Measurements from ENCODE around the gene FRRS1L. TPM values are rescaled to one million over a fixed set of nuclear protein-coding genes. Genes with fewer than 3 reads are reported as not detected.

The FRRS1L gene
- total RNA-seq, 1 experiment from 2014 or later = not detected

DNA sequence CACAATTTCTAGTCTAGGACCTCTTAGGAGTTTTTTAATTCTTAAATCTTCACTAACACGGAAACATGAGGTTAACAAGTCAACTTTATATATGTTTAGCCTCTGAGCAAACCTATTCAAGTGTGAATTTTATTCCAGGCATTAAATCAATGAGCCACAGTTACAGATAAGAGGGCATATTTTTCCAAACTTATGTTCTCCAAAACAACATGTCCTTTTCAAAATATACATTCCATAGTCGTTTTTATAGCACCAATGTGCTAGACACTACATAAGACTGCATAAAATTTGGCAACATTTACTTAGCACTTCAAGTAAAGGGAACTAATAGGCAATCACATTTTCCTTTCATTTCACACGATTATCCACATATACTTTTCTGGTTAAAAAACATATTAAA is 53.8 kb downstream of the FRRS1L start:
- intact Hi-C loops (cut with micrococcal nuclease; ENCODE audit: unreplicated experiment) = no loop called here
- ChIA-PET CTCF (no interaction called here), POLR2A (ENCODE audit: unreplicated experiment) (no interaction called here)
- BruUV-seq (replicated peaks) = no TSS peak
- Histone ChIP-seq H3K27ac (0 out of 2 replicates have a peak overlapping the region, but pooled peaks have one; percentile 15), H4K20me1 (ENCODE audit: insufficient read depth) (peaks cover 13% of the 10 kb centered on the region), H3K4me2 (peak overlapping the region; percentile 21), H3F3A (ENCODE audit: insufficient read depth, low read depth) (peaks cover 20% of the 10 kb centered on the region), H2AFZ (no peak overlapping the region), H3K27me3 (ENCODE audit: insufficient read depth, low read depth) (no peaks in the 10 kb centered on the region), H3K9me3 (ENCODE audit: insufficient read depth, low read depth) (no peaks in the 10 kb centered on the region), H3K9me2 (ENCODE audit: insufficient read depth) (no peaks in the 10 kb centered on the region), H3K4me1 (replicated peaks; ENCODE audit: insufficient read depth) (peaks cover 88% of the 10 kb centered on the region), H3K36me3 (ENCODE audit: low read depth) (0 out of 2 replicates have a peak, but pooled peaks cover 10% of the 10 kb centered on the region), H3K4me3 (no peak overlapping the region), H3K79me2 (ENCODE audit: low read depth) (peaks cover 100% of the 10 kb centered on the region)
- TF ChIP-seq EZH2 (IDR thresholded peaks at IDR 0.05; ENCODE audit: low read depth) = no peak
- TF ChIP-seq CTCF (conservative IDR thresholded peaks at IDR 0.05) = no peak
- no peak for DNase-seq

DNA sequence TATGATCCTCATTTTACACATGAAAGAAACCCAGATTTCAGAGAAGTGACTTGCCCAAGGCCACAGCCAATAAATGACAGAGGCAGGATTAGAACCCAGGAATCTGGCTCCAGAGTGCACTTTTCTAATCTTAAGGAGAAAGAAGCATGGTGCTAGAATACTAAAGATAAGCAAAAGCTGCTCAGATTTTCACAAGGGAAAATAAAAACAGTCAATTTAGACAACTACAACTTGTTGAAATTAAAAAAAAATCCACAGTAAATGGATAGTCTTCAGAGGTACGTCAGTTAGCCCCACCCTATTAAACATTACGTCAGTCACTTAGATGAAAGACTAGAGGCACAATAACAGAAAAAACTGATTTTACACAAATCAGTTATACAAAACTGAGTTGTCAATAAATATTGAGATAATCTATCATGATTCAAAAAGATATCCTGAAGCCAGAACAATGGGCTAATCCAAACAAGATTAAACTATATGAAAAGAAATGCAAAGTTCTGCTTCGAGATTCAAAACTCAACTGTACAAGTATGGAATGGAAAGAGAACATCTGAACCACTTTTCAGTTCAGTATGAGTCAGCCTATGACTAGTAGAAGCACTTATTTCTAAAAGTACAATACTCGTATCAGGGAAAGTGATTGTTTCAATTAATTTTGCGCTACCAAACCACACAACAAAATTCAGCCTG is 56.6 kb downstream of the FRRS1L start:
- H3K4me2 ChIP-seq = peak overlapping the region; percentile 25
- H4K20me1 ChIP-seq (ENCODE audit: insufficient read depth) = no peaks in the 10 kb centered on the region
- H3K36me3 ChIP-seq (ENCODE audit: low read depth) = peaks cover 9% of the 10 kb centered on the region; the same call in 1 of the 2 replicates
- peaks cover 78% of the 10 kb centered on the region for H3K4me1 ChIP-seq (replicated peaks; ENCODE audit: insufficient read depth)
- H3K9me2 ChIP-seq (ENCODE audit: insufficient read depth) = no peaks in the 10 kb centered on the region
- H3K79me2 ChIP-seq (ENCODE audit: low read depth) = peaks cover 98% of the 10 kb centered on the region
- H2AFZ ChIP-seq = no peak overlapping the region
- intact Hi-C loops (cut with micrococcal nuclease; ENCODE audit: unreplicated experiment) = no loop called here
- ChIA-PET CTCF (interaction anchor here (0.6 to 0.7 kb wide), 2 partner anchors 67 to 73 kb away, joined by 3 read pairs; no protein-coding TSS in a partner anchor), POLR2A (ENCODE audit: unreplicated experiment) (no interaction called here)
- TF ChIP-seq EZH2 (IDR thresholded peaks at IDR 0.05; ENCODE audit: low read depth) (no peak), CTCF (conservative IDR thresholded peaks at IDR 0.05) (no peak)
- peak overlapping the region; percentile 73 for H3K27ac ChIP-seq
- H3K4me3 ChIP-seq = 0 out of 2 replicates have a peak overlapping the region, but pooled peaks have one; percentile 15
- peaks cover 34% of the 10 kb centered on the region for H3F3A ChIP-seq (ENCODE audit: insufficient read depth, low read depth)
- no peaks in the 10 kb centered on the region for H3K27me3 ChIP-seq (ENCODE audit: insufficient read depth, low read depth)
- no peak for DNase-seq
- H3K9me3 ChIP-seq (ENCODE audit: insufficient read depth, low read depth) = no peaks in the 10 kb centered on the region
- no TSS peak for BruUV-seq (replicated peaks)

GRCh38 chr9:109109967-109110328 is 57.1 kb downstream of the FRRS1L start:
- H3K27ac ChIP-seq = peak overlapping the region; percentile 73
- H3K4me3 ChIP-seq = no peak overlapping the region
- peak in 1 of 2 experiments; percentile 60 for DNase-seq
- H3K4me2 ChIP-seq = peak overlapping the region; percentile 25
- ChIA-PET CTCF (no interaction called here), POLR2A (ENCODE audit: unreplicated experiment) (interaction anchor here (0.6 to 0.7 kb wide), 3 partner anchors 13 to 148 kb away, joined by 3 to 5 read pairs (median 3); no protein-coding TSS in a partner anchor)
- peaks cover 34% of the 10 kb centered on the region for H3F3A ChIP-seq (ENCODE audit: insufficient read depth, low read depth)
- intact Hi-C loops (cut with micrococcal nuclease; ENCODE audit: unreplicated experiment) = loop anchor here (10.0 kb wide), 1 partner anchor 145 kb away; no protein-coding TSS in a partner anchor
- H3K36me3 ChIP-seq (ENCODE audit: low read depth) = peaks cover 14% of the 10 kb centered on the region
- H3K9me2 ChIP-seq (ENCODE audit: insufficient read depth) = no peaks in the 10 kb centered on the region
- no peak overlapping the region for H2AFZ ChIP-seq
- H4K20me1 ChIP-seq (ENCODE audit: insufficient read depth) = no peaks in the 10 kb centered on the region
- peaks cover 78% of the 10 kb centered on the region for H3K4me1 ChIP-seq (replicated peaks; ENCODE audit: insufficient read depth)
- no peaks in the 10 kb centered on the region for H3K9me3 ChIP-seq (ENCODE audit: insufficient read depth, low read depth)
- TF ChIP-seq EZH2 (IDR thresholded peaks at IDR 0.05; ENCODE audit: low read depth) (no peak), CTCF (conservative IDR thresholded peaks at IDR 0.05) (no peak)
- H3K27me3 ChIP-seq (ENCODE audit: insufficient read depth, low read depth) = no peaks in the 10 kb centered on the region
- peaks cover 98% of the 10 kb centered on the region for H3K79me2 ChIP-seq (ENCODE audit: low read depth)
- BruUV-seq (replicated peaks) = no TSS peak

Measured in PC-9 (cell line).